ENCODE data around the gene TXNIP.

TXNIP gene

GRCh38 chr1:146012703-146013558, 16.6 kb upstream of the TXNIP start:
- DNase-seq: peak in 12 of 56 donors; percentile 1 to 69 (median 15)

- DNase-seq: no peak
Measured at GRCh38 chr1:146010126-146010738, 13.9 kb upstream of the TXNIP start.

GRCh38 chr1:146007489-146008133, 11.2 kb upstream of the TXNIP start:
- DNase-seq: no peak

- DNase-seq: no peak
Measured at GRCh38 chr1:146001709-146002108, 5.3 kb upstream of the TXNIP start.

- DNase-seq: no peak
Measured at GRCh38 chr1:145999321-146000024, 3.1 kb upstream of the TXNIP start.

- DNase-seq: peak in 1 of 56 donors; percentile 17
Measured at GRCh38 chr1:145997718-145998023, 1.3 kb upstream of the TXNIP start.

GRCh38 chr1:145997016-145997717, 788 bp upstream of the TXNIP start:
- DNase-seq: peak in 8 of 56 donors; percentile 25 to 72 (median 56)

- DNase-seq: peak in 3 of 56 donors; percentile 4 to 11 (median 10)
Measured at GRCh38 chr1:145995964-145996432, 381 bp downstream of the TXNIP start.

GRCh38 chr1:145995148-145995881, 1.1 kb downstream of the TXNIP start:
- DNase-seq: no peak

GRCh38 chr1:145994391-145995120, 1.8 kb downstream of the TXNIP start:
- DNase-seq: no peak

- no peak for DNase-seq
Measured at GRCh38 chr1:145993618-145994390, 2.6 kb downstream of the TXNIP start.

- no peak for DNase-seq
Measured at GRCh38 chr1:145992958-145993617, 3.3 kb downstream of the TXNIP start.

- no peak for DNase-seq
Measured at GRCh38 chr1:145992502-145992936, 3.9 kb downstream of the TXNIP start.

GRCh38 chr1:145991735-145992412, 4.5 kb downstream of the TXNIP start:
- DNase-seq: no peak

GRCh38 chr1:145990249-145990855, 6.0 kb downstream of the TXNIP start:
- DNase-seq: no peak

- no peak for DNase-seq
Measured at GRCh38 chr1:145988773-145989172, 7.6 kb downstream of the TXNIP start.

- DNase-seq: no peak
Measured at GRCh38 chr1:145987926-145988325, 8.5 kb downstream of the TXNIP start.

Measured in amygdala (tissue), 56 donors.